H9 (cell line): Measurements from ENCODE around the gene SEPTIN5. TPM values are rescaled to one million over a fixed set of nuclear protein-coding genes. Genes with fewer than 3 reads are reported as not detected.

Experiments
- DNase-seq: peaks from one replicate; pipeline ENCODE4 v3.0.0-alpha.2; 2017
- H2AFZ ChIP-seq: one replicate; pipeline ENCODE4 v1.6.1; 2013; ENCODE audit warnings: mild to moderate bottlenecking, low read length, control low read depth, moderate library complexity
- H2AK5ac ChIP-seq: 2 replicates; pipeline ENCODE4 v1.6.1; 2013; ENCODE audit warnings: low read length, control low read depth, mixed read lengths; ENCODE audit not compliant: insufficient read length
- H2BK120ac ChIP-seq: one replicate; pipeline ENCODE4 v1.6.1; 2013; ENCODE audit warnings: low read depth, mild to moderate bottlenecking, low read length, control low read depth, inconsistent platforms; ENCODE audit not compliant: poor library complexity, severe bottlenecking
- H2BK12ac ChIP-seq: 2 replicates; pipeline ENCODE4 v1.6.1; 2013; ENCODE audit warnings: low read length, control low read depth, mixed read lengths, low read depth; ENCODE audit not compliant: insufficient read length
- H2BK15ac ChIP-seq: 2 replicates; pipeline ENCODE4 v1.6.1; 2013; ENCODE audit warnings: low read depth, low read length, control low read depth
- H2BK20ac ChIP-seq: one replicate; pipeline ENCODE4 v1.6.1; 2013; ENCODE audit warnings: low read depth, mild to moderate bottlenecking, low read length, control low read depth, inconsistent platforms; ENCODE audit not compliant: poor library complexity, severe bottlenecking
- H2BK5ac ChIP-seq: 2 replicates; pipeline ENCODE4 v1.6.1; 2013; ENCODE audit warnings: low read length, control low read depth, mixed read lengths; ENCODE audit not compliant: insufficient read length
- H3K14ac ChIP-seq: 2 replicates; pipeline ENCODE4 v1.6.1; 2013; ENCODE audit warnings: low read length, control low read depth; ENCODE audit not compliant: insufficient read depth
- H3K18ac ChIP-seq: 2 replicates; pipeline ENCODE4 v1.6.1; 2013; ENCODE audit warnings: low read depth, mild to moderate bottlenecking, mixed read lengths, low read length, control low read depth; ENCODE audit not compliant: insufficient read length
- H3K23ac ChIP-seq: 2 replicates; pipeline ENCODE4 v1.6.1; 2013; ENCODE audit warnings: low read length, control low read depth, mixed read lengths, low read depth; ENCODE audit not compliant: insufficient read length
- H3K23me2 ChIP-seq: 2 replicates; pipeline ENCODE4 v1.6.1; 2013; ENCODE audit warnings: low read depth, mild to moderate bottlenecking, mixed read lengths, low read length, control low read depth; ENCODE audit not compliant: insufficient read length, poor library complexity, severe bottlenecking
- H3K27ac ChIP-seq: 2 replicates; pipeline ENCODE4 v1.5.1; 2013; ENCODE audit warnings: low read length, control low read depth, mixed read lengths, low read depth; ENCODE audit not compliant: insufficient read length
- H3K27me3 ChIP-seq: 2 replicates; pipeline ENCODE4 v1.6.1; 2013; ENCODE audit warnings: low read length, control low read depth, inconsistent platforms; ENCODE audit not compliant: insufficient read depth
- H3K4ac ChIP-seq: 2 replicates; pipeline ENCODE4 v1.6.1; 2013; ENCODE audit warnings: low read depth, mild to moderate bottlenecking, control low read depth, inconsistent platforms, low read length, moderate library complexity
- H3K4me1 ChIP-seq: 2 replicates; pipeline ENCODE4 v1.6.1; 2013; ENCODE audit warnings: low read length, control low read depth, inconsistent platforms; ENCODE audit not compliant: insufficient read depth
- H3K4me2 ChIP-seq: 2 replicates; pipeline ENCODE4 v1.6.1; 2013; ENCODE audit warnings: low read length, control low read depth, mixed read lengths; ENCODE audit not compliant: insufficient read length, insufficient read depth
- H3K56ac ChIP-seq: 2 replicates; pipeline ENCODE4 v1.6.1; 2013; ENCODE audit warnings: low read depth, mild to moderate bottlenecking, mixed read lengths, low read length, control low read depth; ENCODE audit not compliant: insufficient read length
- H3K79me1 ChIP-seq: 2 replicates; pipeline ENCODE4 v1.6.1; 2013; ENCODE audit warnings: low read depth, mild to moderate bottlenecking, moderate library complexity, low read length, control low read depth, inconsistent platforms; ENCODE audit not compliant: insufficient read depth, poor library complexity, severe bottlenecking
- H3K79me2 ChIP-seq: 2 replicates; pipeline ENCODE4 v1.6.1; 2013; ENCODE audit warnings: low read length, control low read depth, inconsistent platforms; ENCODE audit not compliant: insufficient read depth
- H3K9ac ChIP-seq: 2 replicates; pipeline ENCODE4 v1.6.1; 2013; ENCODE audit warnings: low read length, control low read depth, mixed read lengths; ENCODE audit not compliant: insufficient read length; ENCODE audit errors: extremely low read depth
- H3K9me3 ChIP-seq: one replicate; pipeline ENCODE4 v1.6.1; 2013; ENCODE audit warnings: low read depth, low read length, inconsistent platforms; ENCODE audit not compliant: control insufficient read depth
- H3T11ph ChIP-seq: one replicate; pipeline ENCODE4 v1.6.1; 2013; ENCODE audit warnings: mild to moderate bottlenecking, low read length, control low read depth, inconsistent platforms
- H4K20me1 ChIP-seq: one replicate; pipeline ENCODE4 v1.6.1; 2013; ENCODE audit not compliant: control insufficient read depth, insufficient read length, insufficient read depth
- H4K5ac ChIP-seq: 2 replicates; pipeline ENCODE4 v1.6.1; 2013; ENCODE audit warnings: low read depth, mild to moderate bottlenecking, mixed read lengths, low read length, control low read depth; ENCODE audit not compliant: insufficient read length
- H4K8ac ChIP-seq: replicated peaks from 2 replicates; pipeline ENCODE4 v1.6.1; 2013; ENCODE audit warnings: low read length, control low read depth, mixed read lengths, low read depth; ENCODE audit not compliant: insufficient read length
- H4K91ac ChIP-seq: 2 replicates; pipeline ENCODE4 v1.6.1; 2013; ENCODE audit warnings: low read depth, mild to moderate bottlenecking, moderate library complexity, mixed read lengths, low read length, control low read depth; ENCODE audit not compliant: insufficient read length
- H3K27ac Mint-ChIP-seq, 3 experiments: 2 replicates in 2 of 3; 3 replicates in 1 of 3; pipeline ENCODE4 v1.8.0; 2020 to 2021; ENCODE audit warnings: mixed read lengths in 3 of 3, mild to moderate bottlenecking in 1 of 3, moderate library complexity in 1 of 3
- H3K27me3 Mint-ChIP-seq: 2 replicates; pipeline ENCODE4 v1.8.0; 2021; ENCODE audit warnings: low read depth, mild to moderate bottlenecking, moderate library complexity, mixed read lengths
- H3K36me3 Mint-ChIP-seq, 3 experiments: 2 replicates in 2 of 3; 3 replicates in 1 of 3; pipeline ENCODE4 v1.8.0; 2020 to 2021; ENCODE audit warnings: low read depth in 3 of 3, mixed read lengths in 3 of 3; ENCODE audit not compliant: insufficient read depth in 1 of 3
- H3K4me1 Mint-ChIP-seq, 2 experiments: 2 replicates each; pipeline ENCODE4 v1.8.0; 2020; ENCODE audit warnings: mixed read lengths in 2 of 2
- H3K4me3 Mint-ChIP-seq, 2 experiments: 2 replicates in 1 of 2; 3 replicates in 1 of 2; pipeline ENCODE4 v1.8.0; 2020 to 2021; ENCODE audit warnings: mild to moderate bottlenecking in 2 of 2, mixed read lengths in 2 of 2, moderate library complexity in 1 of 2
- H3K9me3 Mint-ChIP-seq, 2 experiments: 2 replicates in 1 of 2; 3 replicates in 1 of 2; pipeline ENCODE4 v1.8.0; 2020; ENCODE audit warnings: mild to moderate bottlenecking in 2 of 2, mixed read lengths in 2 of 2, moderate library complexity in 1 of 2
- CTCF ChIP-seq: fragments of 200-600 bp; sonication (generic); conservative IDR thresholded peaks from 3 replicates; pipeline ENCODE4 v1.8.0; 2021; ENCODE audit warnings: antibody characterized with exemption, mild to moderate bottlenecking
- WGBS: extraction: QIAGEN DNeasy Blood & Tissue Kit; methylation state at CpG from one replicate; pipeline ENCODE4 v1.1.7; 2013; ENCODE audit warnings: missing lambda C conversion rate, low lambda C conversion rate, mixed read lengths; ENCODE audit not compliant: insufficient read length; ENCODE audit errors: extremely low coverage; 5-methylcytosine and 5-hydroxymethylcytosine counted together
- total RNA-seq: library from RNA; stranded (reverse); gene quantifications from 2 replicates; pipeline ENCODE4 v1.2.1, GENCODE V29; 2021

Gene SEPTIN5
- total RNA-seq, 1 experiment from 2014 or later: 17.8 TPM

GRCh38 chr22:19672054-19672776 lies 42.1 kb upstream of the SEPTIN5 start:
- H3K23ac ChIP-seq: no peak overlapping the region
- no CpG with 5 or more reads among the region's 9 CpGs for WGBS
- no peak overlapping the region for H3K27ac Mint-ChIP-seq
- no peaks in the 10 kb centered on the region for H3K27me3 ChIP-seq
- peaks cover 2 to 10% of the 10 kb centered on the region in 2 experiments; a peak in 3 of 4 replicates for H3K4me1 Mint-ChIP-seq
- H2BK20ac ChIP-seq: no peak overlapping the region
- no peak overlapping the region for H3K27ac ChIP-seq
- H3K23me2 ChIP-seq: no peaks in the 10 kb centered on the region
- H2BK5ac ChIP-seq: no peak overlapping the region
- H3K27me3 Mint-ChIP-seq: peaks cover 23% of the 10 kb centered on the region
- no peaks in the 10 kb centered on the region; a peak in 1 of 5 replicates for H3K9me3 Mint-ChIP-seq
- H3K4me3 Mint-ChIP-seq: no peak overlapping the region
- H4K8ac ChIP-seq: no peak overlapping the region
- no peak overlapping the region for H3K14ac ChIP-seq
- no peak overlapping the region for H2BK12ac ChIP-seq
- no peak overlapping the region for H3K9ac ChIP-seq
- no peak overlapping the region for H2AFZ ChIP-seq
- no peak for DNase-seq
- no peak overlapping the region for H3T11ph ChIP-seq
- no peak overlapping the region for H3K56ac ChIP-seq
- H3K79me2 ChIP-seq: no peaks in the 10 kb centered on the region
- no peak overlapping the region for H3K4me2 ChIP-seq
- no peaks in the 10 kb centered on the region for H3K79me1 ChIP-seq
- no peak for TF ChIP-seq CTCF
- H2AK5ac ChIP-seq: no peak overlapping the region
- H3K4ac ChIP-seq: no peak overlapping the region
- no peak overlapping the region for H4K5ac ChIP-seq
- no peak overlapping the region for H2BK15ac ChIP-seq
- H2BK120ac ChIP-seq: no peak overlapping the region
- H3K4me1 ChIP-seq: no peaks in the 10 kb centered on the region
- no peaks in the 10 kb centered on the region for H3K9me3 ChIP-seq
- no peaks in the 10 kb centered on the region for H4K20me1 ChIP-seq
- H4K91ac ChIP-seq: no peak overlapping the region
- H3K36me3 Mint-ChIP-seq: no peaks in the 10 kb centered on the region; a peak in 1 of 7 replicates
- H3K18ac ChIP-seq: no peak overlapping the region
